HUES6 (cell line): ENCODE results near the gene TTC38.

Experiments used
- H3K27ac ChIP-seq: 2 replicates; pipeline ENCODE4 v1.7.0; 2013; ENCODE audit warnings: low read depth, mild to moderate bottlenecking, low read length, inconsistent platforms
- H3K27me3 ChIP-seq: 2 replicates; pipeline ENCODE4 v1.6.1; 2013; ENCODE audit warnings: low read length; ENCODE audit not compliant: control insufficient read depth, insufficient read depth
- H3K36me3 ChIP-seq: 2 replicates; pipeline ENCODE4 v1.6.1; 2013; ENCODE audit warnings: low read length; ENCODE audit not compliant: control insufficient read depth, insufficient read depth
- H3K4me1 ChIP-seq: 2 replicates; pipeline ENCODE4 v1.6.1; 2013; ENCODE audit warnings: low read length; ENCODE audit not compliant: control insufficient read depth, insufficient read depth
- H3K4me3 ChIP-seq: 2 replicates; pipeline ENCODE4 v1.5.1; 2013; ENCODE audit warnings: low read depth, low read length
- H3K9ac ChIP-seq: one replicate; pipeline ENCODE4 v1.6.1; 2013; ENCODE audit warnings: mild to moderate bottlenecking, low read length
- H3K9me3 ChIP-seq: 2 replicates; pipeline ENCODE4 v1.6.1; 2013; ENCODE audit warnings: low read depth, low read length; ENCODE audit not compliant: control insufficient read depth, insufficient read depth

TTC38 gene

DNA sequence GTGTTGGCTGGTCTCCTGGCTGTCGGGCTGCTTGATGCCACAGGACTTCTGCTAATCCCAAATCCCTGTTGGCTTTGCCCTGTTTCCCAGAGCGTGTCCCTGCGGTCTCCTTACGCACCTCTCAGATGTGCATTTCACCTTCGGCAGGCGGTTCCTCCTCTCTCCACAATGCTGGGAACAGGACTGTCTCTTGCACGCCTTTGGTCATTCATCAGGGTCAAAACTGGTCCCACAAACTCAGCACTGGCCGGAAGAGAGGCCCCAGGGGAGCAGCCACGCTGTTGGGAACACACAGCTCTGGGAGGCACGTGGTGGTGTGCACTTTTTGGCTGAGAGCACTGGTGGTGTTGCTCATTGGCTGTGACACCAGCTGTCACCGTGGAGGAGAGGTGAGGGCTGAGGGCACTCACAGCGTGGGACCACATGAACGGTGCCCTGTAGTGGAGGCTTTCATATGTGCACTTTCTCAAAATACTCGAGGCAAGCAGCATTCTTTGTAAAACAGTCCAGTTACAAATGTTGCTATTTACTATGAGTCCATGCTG, 52.4 kb downstream of the TTC38 start:
- Histone ChIP-seq H3K27me3 (no peaks in the 10 kb centered on the region), H3K4me3 (no peak overlapping the region), H3K9ac (no peak overlapping the region), H3K4me1 (no peaks in the 10 kb centered on the region), H3K36me3 (peaks cover 84% of the 10 kb centered on the region), H3K9me3 (no peaks in the 10 kb centered on the region), H3K27ac (no peak overlapping the region)

DNA sequence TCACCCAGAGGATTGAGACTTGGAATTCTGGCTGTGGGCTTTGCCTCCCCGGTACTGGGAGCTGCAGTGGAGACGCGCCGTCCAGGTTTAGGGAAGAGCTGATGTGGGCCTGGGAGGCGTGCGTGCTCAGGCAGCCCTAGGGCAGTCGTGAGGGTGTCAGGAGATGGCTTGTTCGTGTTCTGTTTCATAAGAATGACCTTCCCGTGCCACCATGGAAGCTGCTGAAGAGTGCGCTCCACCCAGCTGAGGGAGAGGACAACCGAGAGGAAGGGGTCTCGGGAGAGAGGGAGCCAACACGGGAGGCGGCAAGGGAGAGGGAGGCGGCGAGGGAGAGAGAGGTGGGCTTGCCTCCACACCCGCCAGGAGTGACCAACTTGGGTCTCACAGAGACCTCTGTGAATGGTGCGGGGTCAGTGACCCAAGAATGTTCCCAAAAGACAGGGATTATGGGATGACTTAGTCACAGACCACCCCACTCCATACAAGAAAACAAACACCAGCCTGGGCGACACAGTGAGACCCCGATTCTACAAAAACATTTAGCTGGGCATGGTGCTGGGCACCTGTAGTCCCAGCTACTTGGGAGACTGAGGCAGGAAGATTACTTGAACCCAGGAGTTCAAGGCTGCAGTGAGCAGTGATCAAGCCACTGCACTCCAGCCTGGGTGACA, 53.0 kb downstream of the TTC38 start:
- Histone ChIP-seq H3K4me1 (no peaks in the 10 kb centered on the region), H3K9ac (no peak overlapping the region), H3K4me3 (no peak overlapping the region), H3K27me3 (no peaks in the 10 kb centered on the region), H3K36me3 (peaks cover 84% of the 10 kb centered on the region), H3K9me3 (no peaks in the 10 kb centered on the region), H3K27ac (no peak overlapping the region)

DNA sequence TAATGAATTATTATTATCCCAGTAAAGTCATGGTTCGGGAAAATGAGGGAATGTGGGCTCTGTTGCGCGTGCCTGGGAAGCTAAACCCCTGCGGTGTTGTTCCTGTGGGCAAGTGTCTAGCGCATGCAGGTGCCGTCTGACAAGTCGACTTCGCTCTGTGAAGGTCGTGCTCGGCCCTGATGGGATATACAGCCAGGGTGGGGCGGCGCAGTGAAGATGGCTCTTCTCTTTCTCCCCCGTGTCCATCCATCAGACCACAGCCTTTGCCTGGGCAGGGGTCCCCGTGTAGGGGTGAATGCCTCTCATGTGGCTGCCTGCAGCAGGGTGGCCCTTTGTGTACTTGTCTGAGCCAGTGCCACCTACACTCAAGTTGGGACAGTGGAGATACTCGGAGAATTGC, 54.9 kb downstream of the TTC38 start:
- Histone ChIP-seq H3K27ac (no peak overlapping the region), H3K9ac (no peak overlapping the region), H3K4me1 (no peaks in the 10 kb centered on the region), H3K36me3 (peaks cover 85% of the 10 kb centered on the region), H3K9me3 (no peaks in the 10 kb centered on the region), H3K4me3 (no peak overlapping the region), H3K27me3 (no peaks in the 10 kb centered on the region)

DNA sequence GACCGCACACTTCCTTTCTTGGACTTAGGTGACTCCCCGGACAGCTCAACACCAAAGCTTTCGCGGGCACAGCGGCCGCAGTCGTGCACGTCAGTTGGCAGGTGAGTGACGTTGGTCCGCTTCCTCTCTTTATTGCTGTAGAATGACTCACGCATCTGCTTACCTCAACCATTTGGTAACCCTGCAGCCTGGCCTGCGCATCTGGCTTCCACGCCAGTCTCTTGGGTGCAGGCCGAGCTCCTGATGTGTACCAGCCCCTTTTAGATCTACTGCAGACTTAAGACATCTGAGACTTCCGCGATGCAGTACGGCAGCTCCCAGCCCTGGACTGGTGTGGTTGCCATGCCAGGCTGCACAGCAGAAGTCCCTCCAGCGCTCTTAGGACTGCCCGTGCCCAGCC, 55.4 kb downstream of the TTC38 start:
- no peaks in the 10 kb centered on the region for H3K27me3 ChIP-seq
- H3K9me3 ChIP-seq: no peaks in the 10 kb centered on the region
- H3K27ac ChIP-seq: no peak overlapping the region
- no peak overlapping the region for H3K4me3 ChIP-seq
- no peak overlapping the region for H3K9ac ChIP-seq
- H3K4me1 ChIP-seq: no peaks in the 10 kb centered on the region
- peaks cover 85% of the 10 kb centered on the region for H3K36me3 ChIP-seq

DNA sequence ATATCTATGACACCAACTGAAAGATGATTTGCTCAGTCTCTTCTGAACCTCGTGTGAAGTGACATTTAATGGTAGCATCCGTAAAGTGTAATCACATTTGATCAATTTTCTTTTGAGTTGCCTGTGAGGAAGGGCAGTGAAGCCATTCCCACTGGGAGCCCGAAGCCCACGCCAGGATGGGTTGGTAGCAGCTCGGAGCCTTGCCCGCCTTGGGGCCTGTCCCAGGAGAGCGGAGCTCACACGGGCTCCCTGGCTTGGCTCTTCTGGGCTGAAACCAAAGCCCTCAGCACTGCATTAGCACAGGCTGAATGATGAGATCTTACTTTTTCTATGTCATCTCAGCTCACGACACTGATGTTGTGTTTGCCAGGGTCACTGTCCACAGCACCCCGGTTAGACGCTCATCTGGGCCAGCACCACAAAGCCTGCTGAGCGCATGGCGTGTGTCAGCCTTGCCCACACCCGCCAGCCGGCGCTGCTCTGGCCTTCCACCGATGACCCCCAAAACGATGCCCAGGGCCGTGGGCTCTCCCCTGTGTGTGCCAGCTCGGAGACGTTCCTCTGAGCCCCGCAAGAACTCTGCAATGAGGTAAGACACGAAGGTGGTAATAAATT, 58.4 kb downstream of the TTC38 start:
- H3K27me3 ChIP-seq: no peaks in the 10 kb centered on the region
- no peaks in the 10 kb centered on the region for H3K9me3 ChIP-seq
- H3K36me3 ChIP-seq: peaks cover 87% of the 10 kb centered on the region
- H3K9ac ChIP-seq: no peak overlapping the region
- H3K4me3 ChIP-seq: no peak overlapping the region
- H3K4me1 ChIP-seq: no peaks in the 10 kb centered on the region
- H3K27ac ChIP-seq: no peak overlapping the region

DNA sequence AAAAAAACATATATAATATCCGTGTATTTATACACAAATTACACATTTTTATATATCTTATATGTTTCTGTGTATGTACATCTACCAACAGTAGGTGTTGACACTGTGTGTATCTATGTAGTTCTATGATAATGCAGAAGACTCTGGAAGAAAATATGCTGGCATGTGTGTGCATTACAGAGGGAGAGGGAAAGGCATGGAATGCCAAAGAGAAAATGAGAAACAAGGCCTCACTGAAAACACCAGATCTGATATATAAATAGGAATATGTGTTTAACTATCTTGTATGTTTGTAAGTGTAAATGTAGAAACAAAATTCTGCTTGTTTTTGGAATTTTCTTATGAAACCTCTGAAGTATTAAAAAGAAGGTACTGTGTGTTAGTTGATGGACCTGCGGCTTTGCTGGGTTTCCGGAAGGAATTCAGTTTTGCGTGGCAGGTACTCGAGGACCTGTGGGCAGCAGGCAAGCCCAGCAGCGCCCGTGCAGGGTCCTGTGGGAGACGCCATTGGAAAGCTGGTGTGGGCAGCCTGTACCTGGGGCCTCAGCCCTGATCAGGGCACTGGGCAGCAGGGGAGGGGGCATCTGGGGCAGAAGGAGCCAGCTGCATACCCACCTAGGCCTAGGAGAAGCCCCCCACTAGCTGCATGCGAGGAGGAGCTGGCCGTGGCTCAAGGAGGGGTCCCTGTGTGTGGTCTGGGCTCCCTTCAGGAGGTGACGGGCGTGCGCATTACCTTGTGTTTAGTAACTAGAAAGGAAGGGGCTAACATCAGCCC, 60.1 kb downstream of the TTC38 start:
- Histone ChIP-seq H3K27ac (no peak overlapping the region), H3K27me3 (no peaks in the 10 kb centered on the region), H3K36me3 (peaks cover 91% of the 10 kb centered on the region), H3K4me3 (no peak overlapping the region), H3K9me3 (no peaks in the 10 kb centered on the region), H3K4me1 (peaks cover 3% of the 10 kb centered on the region; the same call in 1 of the 2 replicates), H3K9ac (no peak overlapping the region)

DNA sequence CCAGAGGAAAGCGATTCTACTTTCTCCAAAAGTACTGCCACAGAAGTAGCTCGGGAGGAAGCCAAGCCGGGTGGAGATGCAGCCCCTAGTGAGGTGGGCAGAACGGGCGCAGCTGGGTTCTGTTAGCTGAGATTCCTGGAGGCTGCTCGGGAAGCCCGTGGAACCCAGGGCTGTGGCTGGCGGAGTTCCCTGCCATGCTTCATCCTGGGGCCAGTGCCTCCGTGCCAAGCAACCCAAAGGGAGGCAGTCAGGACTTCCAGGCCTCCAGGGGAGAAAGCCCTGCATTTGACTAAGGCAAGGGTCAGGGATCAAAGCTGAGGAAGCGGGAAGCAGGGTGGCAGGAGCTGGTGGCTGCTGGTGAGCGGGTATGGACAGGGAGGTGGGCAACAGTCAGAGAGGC, 61.0 kb downstream of the TTC38 start:
- H3K27me3 ChIP-seq: no peaks in the 10 kb centered on the region
- no peak overlapping the region for H3K9ac ChIP-seq
- peaks cover 3% of the 10 kb centered on the region; the same call in 1 of the 2 replicates for H3K4me1 ChIP-seq
- no peak overlapping the region for H3K4me3 ChIP-seq
- H3K9me3 ChIP-seq: no peaks in the 10 kb centered on the region
- H3K36me3 ChIP-seq: peaks cover 87% of the 10 kb centered on the region
- H3K27ac ChIP-seq: no peak overlapping the region

DNA sequence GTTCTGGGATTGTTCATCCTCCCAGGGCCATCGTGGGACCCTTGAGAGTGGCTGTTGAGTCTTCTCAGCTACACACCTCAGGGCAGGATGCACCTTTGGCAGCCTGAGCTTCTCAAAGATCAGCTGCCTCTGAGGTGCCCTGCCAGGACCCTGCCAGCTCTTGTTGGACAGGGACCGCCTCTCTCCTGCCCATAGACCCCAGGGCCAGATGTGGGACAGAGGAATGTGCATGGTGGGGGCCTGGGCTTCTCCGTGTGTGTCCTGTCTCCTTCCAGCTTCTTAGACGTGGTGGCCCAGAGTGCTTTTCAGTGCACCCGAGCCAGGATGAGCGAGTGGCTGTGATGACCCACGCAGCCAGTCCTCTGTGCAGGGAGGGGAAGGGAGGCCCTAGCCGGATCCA, 61.8 kb downstream of the TTC38 start:
- peaks cover 81% of the 10 kb centered on the region for H3K36me3 ChIP-seq
- H3K9me3 ChIP-seq: no peaks in the 10 kb centered on the region
- no peak overlapping the region for H3K9ac ChIP-seq
- no peak overlapping the region for H3K4me3 ChIP-seq
- H3K27me3 ChIP-seq: no peaks in the 10 kb centered on the region
- peaks cover 6% of the 10 kb centered on the region; the same call in 1 of the 2 replicates for H3K4me1 ChIP-seq
- no peak overlapping the region for H3K27ac ChIP-seq

DNA sequence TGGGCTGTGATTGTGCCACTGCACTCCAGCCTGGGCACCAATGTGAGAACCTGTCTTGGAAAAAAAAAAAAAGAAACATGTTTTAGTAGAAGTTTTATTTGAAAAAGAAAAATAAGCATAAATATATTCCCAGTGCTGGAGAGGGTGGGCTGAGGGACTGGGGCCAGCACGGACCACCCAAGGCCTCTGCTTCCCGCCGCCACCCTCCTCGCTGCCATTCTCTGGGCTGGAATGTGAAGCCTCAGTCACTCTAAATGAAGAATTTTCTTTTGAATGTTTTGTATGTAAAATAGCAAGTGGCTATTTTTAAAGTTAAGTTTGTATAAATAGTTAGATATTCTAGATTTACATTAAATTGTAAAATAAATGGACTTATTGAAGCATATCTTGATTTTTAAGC, 62.6 kb downstream of the TTC38 start:
- Histone ChIP-seq H3K27ac (no peak overlapping the region; the same call in 1 of the 2 replicates), H3K36me3 (peaks cover 74% of the 10 kb centered on the region)

DNA sequence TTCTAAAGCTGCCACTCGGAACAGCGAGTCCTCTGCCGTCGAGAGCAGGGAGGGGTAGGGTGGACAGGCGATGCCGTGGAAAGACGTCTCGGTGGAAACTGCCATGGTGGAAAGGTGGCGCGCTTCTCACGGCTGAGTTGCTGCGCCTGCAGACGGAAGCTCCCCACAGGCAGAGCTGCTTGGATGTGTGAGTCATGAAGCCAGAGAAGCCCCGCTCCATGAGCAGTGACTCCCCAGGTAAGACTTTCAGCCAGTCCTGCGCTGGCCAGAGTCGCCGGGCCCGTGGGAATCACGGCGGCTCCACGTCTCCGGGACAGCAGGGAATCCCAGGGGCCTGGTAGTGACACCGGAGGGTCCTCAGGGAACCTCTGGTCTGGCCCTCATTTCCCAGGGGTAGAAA, 63.7 kb downstream of the TTC38 start:
- peaks cover 10% of the 10 kb centered on the region; the same call in 1 of the 2 replicates for H3K4me1 ChIP-seq
- no peaks in the 10 kb centered on the region for H3K9me3 ChIP-seq
- no peak overlapping the region for H3K4me3 ChIP-seq
- H3K9ac ChIP-seq: no peak overlapping the region
- peak overlapping the region; percentile 35; the same call in 1 of the 2 replicates for H3K27ac ChIP-seq
- H3K27me3 ChIP-seq: no peaks in the 10 kb centered on the region
- H3K36me3 ChIP-seq: peaks cover 64% of the 10 kb centered on the region

More for the DNA sequence above, 62.6 kb downstream of the TTC38 start:
- Histone ChIP-seq H3K27me3 (no peaks in the 10 kb centered on the region), H3K9me3 (no peaks in the 10 kb centered on the region), H3K9ac (no peak overlapping the region), H3K4me3 (no peak overlapping the region), H3K4me1 (peaks cover 9% of the 10 kb centered on the region; the same call in 1 of the 2 replicates)
